ENCODE data around the gene TNS3. TPM values are rescaled to one million over a fixed set of nuclear protein-coding genes. Genes with fewer than 3 reads are reported as not detected.

The TNS3 gene
- total and polyA plus RNA-seq, 2 donors (not counting 3 experiments of a cell fraction or from before 2014, with no cell fraction given): 10.4 to 45.1 TPM

DNA sequence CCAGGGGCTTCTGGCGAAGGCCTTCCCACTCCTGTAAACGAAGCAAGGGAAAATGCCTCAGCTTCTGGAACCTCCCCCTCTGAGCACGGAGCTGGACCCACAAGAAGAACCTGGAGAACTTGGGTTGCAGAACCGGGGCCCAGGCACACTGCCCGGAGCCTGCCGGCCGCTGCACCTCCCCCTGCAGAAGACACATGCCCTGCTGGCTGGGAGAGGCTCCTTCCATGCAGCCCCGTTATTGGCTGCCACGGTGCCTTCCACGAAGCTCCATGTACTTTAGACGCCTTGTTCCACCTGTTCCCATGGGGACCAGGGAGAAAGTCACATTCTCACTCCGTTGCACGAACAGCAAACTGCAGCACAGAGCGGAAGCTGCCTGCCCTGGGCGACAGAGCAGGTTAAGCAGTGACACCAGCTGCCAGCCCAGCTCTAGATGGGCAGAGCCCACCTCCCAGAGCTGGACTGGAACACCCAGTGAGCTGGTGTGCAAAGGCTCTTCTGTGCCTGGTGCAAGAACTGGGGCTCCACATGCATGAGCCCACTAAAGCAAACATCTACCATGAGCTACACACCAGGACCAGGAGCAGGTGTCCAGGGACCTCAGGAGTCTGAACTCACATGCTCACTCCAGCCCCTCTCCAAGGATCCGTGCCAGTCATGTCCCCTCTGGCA lies 70.1 kb downstream of the TNS3 start:
- Histone ChIP-seq H3K27ac (ENCODE audit: insufficient read depth, low read depth, low read length) (no peak overlapping the region), H3K4me2 (ENCODE audit: insufficient read depth, low read length) (no peak overlapping the region), H3K4me1 (ENCODE audit: control insufficient read depth, extremely low read depth, insufficient read depth, low read length) (no peaks in the 10 kb centered on the region), H3K4me3 (replicated peaks in 1 of 3; ENCODE audit: insufficient read depth in 1 of 3, low read depth in 1 of 3, low read length in 3 of 3) (no peak overlapping the region), H2AFZ (ENCODE audit: low read depth, low read length) (no peak overlapping the region), H3K9me3 (replicated peaks; ENCODE audit: control insufficient read depth, insufficient read depth, low read length) (no peaks in the 10 kb centered on the region), H3K79me2 (ENCODE audit: control insufficient read depth, insufficient read depth, low read length) (no peaks in the 10 kb centered on the region), H3K27me3 (ENCODE audit: control insufficient read depth in 2 of 2, insufficient read depth in 2 of 2, low read length in 2 of 2) (no peaks in the 10 kb centered on the region), H3K9me1 (replicated peaks; ENCODE audit: control insufficient read depth, extremely low read depth, insufficient read depth, low read length) (no peaks in the 10 kb centered on the region), H4K20me1 (replicated peaks; ENCODE audit: control insufficient read depth, extremely low read depth, insufficient read depth, low read length) (no peaks in the 10 kb centered on the region), H3K9ac (replicated peaks; ENCODE audit: extremely low read depth, insufficient read depth, low read length) (no peak overlapping the region), H3K36me3 (ENCODE audit: control insufficient read depth in 2 of 2, extremely low read depth in 1 of 2, insufficient read depth in 2 of 2, low read length in 2 of 2) (no peaks in the 10 kb centered on the region)
- ChIA-PET POLR2A (no interaction called here), CTCF (interaction anchor here (1.2 kb wide), 2 partner anchors 26 to 246 kb away, joined by 3 to 4 read pairs; no protein-coding TSS in a partner anchor)
- TF ChIP-seq POLR2A (IDR thresholded peaks at IDR 0.05; ENCODE audit: low read depth, low read length): no peak
- no peak for TF ChIP-seq JUN (IDR thresholded peaks at IDR 0.05; ENCODE audit: borderline replicate concordance, insufficient read depth, insufficient read length, low read depth)
- TF ChIP-seq, protein P1, sequence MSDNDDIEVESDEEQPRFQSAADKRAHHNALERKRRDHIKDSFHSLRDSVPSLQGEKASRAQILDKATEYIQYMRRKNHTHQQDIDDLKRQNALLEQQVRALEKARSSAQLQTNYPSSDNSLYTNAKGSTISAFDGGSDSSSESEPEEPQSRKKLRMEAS (IDR thresholded peaks at IDR 0.05; ENCODE audit: insufficient read depth, insufficient read length): no peak
- TF ChIP-seq, protein P2, sequence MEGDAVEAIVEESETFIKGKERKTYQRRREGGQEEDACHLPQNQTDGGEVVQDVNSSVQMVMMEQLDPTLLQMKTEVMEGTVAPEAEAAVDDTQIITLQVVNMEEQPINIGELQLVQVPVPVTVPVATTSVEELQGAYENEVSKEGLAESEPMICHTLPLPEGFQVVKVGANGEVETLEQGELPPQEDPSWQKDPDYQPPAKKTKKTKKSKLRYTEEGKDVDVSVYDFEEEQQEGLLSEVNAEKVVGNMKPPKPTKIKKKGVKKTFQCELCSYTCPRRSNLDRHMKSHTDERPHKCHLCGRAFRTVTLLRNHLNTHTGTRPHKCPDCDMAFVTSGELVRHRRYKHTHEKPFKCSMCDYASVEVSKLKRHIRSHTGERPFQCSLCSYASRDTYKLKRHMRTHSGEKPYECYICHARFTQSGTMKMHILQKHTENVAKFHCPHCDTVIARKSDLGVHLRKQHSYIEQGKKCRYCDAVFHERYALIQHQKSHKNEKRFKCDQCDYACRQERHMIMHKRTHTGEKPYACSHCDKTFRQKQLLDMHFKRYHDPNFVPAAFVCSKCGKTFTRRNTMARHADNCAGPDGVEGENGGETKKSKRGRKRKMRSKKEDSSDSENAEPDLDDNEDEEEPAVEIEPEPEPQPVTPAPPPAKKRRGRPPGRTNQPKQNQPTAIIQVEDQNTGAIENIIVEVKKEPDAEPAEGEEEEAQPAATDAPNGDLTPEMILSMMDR (IDR thresholded peaks at IDR 0.05; ENCODE audit: extremely low read depth in 1 of 2, insufficient read depth in 1 of 2, low read depth in 1 of 2, low read length in 2 of 2): no peak
- no peak for TF ChIP-seq POLR2AphosphoS5 (IDR thresholded peaks at IDR 0.05; ENCODE audit: insufficient read depth, low read depth, low read length)
- TF ChIP-seq GATA2 (IDR thresholded peaks at IDR 0.05; ENCODE audit: insufficient read depth, insufficient read length, low read depth, low read length): no peak
- no peak for TF ChIP-seq FOS (IDR thresholded peaks at IDR 0.05; ENCODE audit: borderline replicate concordance, insufficient read depth, low read length)
- TF ChIP-seq MYC (IDR thresholded peaks at IDR 0.05; ENCODE audit: low read depth, low read length): no peak
- no peak for TF ChIP-seq EZH2 (IDR thresholded peaks at IDR 0.05; ENCODE audit: borderline replicate concordance, low read depth, low read length, severe bottlenecking)
- BruUV-seq (replicated peaks): no TSS peak
- FAIRE-seq (no peak), DNase-seq (ENCODE audit: low read depth, low spot score) (no peak)
- intact Hi-C loops (cut with micrococcal nuclease) (no loop called here), dilution Hi-C loops (cut with MboI; ENCODE audit: extremely low pct_ligation_motif_present, low sequenced_read_pairs) (no loop called here)

Data from endothelial cell of umbilical vein (primary cell).